Endodermal cell (in vitro differentiated cells): ENCODE data around the gene ELL2. TPM values are rescaled to one million over a fixed set of nuclear protein-coding genes. Genes with fewer than 3 reads are reported as not detected.

Experiments
- DNase-seq: peaks from one replicate; pipeline ENCODE4 v3.0.0-alpha.2; 2017
- H3K27ac ChIP-seq: 2 replicates; pipeline ENCODE4 v1.5.1; 2013; ENCODE audit warnings: mild to moderate bottlenecking, low read depth, low read length, moderate library complexity
- H3K27me3 ChIP-seq: 2 replicates; pipeline ENCODE4 v1.6.1; 2013; ENCODE audit warnings: mild to moderate bottlenecking, low read length, moderate library complexity; ENCODE audit not compliant: insufficient read depth, control insufficient read depth, poor library complexity, severe bottlenecking
- H3K36me3 ChIP-seq: 2 replicates; pipeline ENCODE4 v1.7.0; 2013; ENCODE audit warnings: mild to moderate bottlenecking, low read length, moderate library complexity; ENCODE audit not compliant: control insufficient read depth, insufficient read depth
- H3K4me1 ChIP-seq: one replicate; pipeline ENCODE4 v1.7.0; 2013; ENCODE audit warnings: low read length; ENCODE audit not compliant: control insufficient read depth, insufficient read depth
- H3K4me3 ChIP-seq: 2 replicates; pipeline ENCODE4 v1.5.1; 2013; ENCODE audit warnings: mild to moderate bottlenecking, low read length, moderate library complexity
- H3K9ac ChIP-seq: 2 replicates; pipeline ENCODE4 v1.6.1; 2013; ENCODE audit warnings: mild to moderate bottlenecking, low read length, moderate library complexity; ENCODE audit not compliant: poor library complexity, severe bottlenecking; ENCODE audit errors: extremely low read depth
- H3K9me3 ChIP-seq: 2 replicates; pipeline ENCODE4 v1.6.1; 2013; ENCODE audit warnings: mild to moderate bottlenecking, low read length, moderate library complexity; ENCODE audit not compliant: control insufficient read depth
- H3K27ac Mint-ChIP-seq: 2 replicates; pipeline ENCODE4 v1.8.0; 2020; ENCODE audit warnings: mixed read lengths
- H3K27me3 Mint-ChIP-seq: 2 replicates; pipeline ENCODE4 v1.8.0; 2021; ENCODE audit warnings: mild to moderate bottlenecking, mixed read lengths; ENCODE audit not compliant: insufficient read depth
- H3K36me3 Mint-ChIP-seq: 2 replicates; pipeline ENCODE4 v1.8.0; 2020; ENCODE audit warnings: low read depth, mixed read lengths
- H3K4me1 Mint-ChIP-seq: 2 replicates; pipeline ENCODE4 v1.8.0; 2020; ENCODE audit warnings: mixed read lengths
- H3K4me3 Mint-ChIP-seq: 2 replicates; pipeline ENCODE4 v1.8.0; 2020; ENCODE audit warnings: mild to moderate bottlenecking, moderate library complexity, mixed read lengths
- H3K9me3 Mint-ChIP-seq: 2 replicates; pipeline ENCODE4 v1.8.0; 2020; ENCODE audit warnings: mild to moderate bottlenecking, mixed read lengths
- CTCF ChIP-seq: fragments of 200-600 bp; sonication (generic); conservative IDR thresholded peaks from 2 replicates; pipeline ENCODE4 v1.5.0; 2021; ENCODE audit warnings: antibody characterized with exemption, mild to moderate bottlenecking
- WGBS, 2 experiments: methylation state at CpG; one replicate each; pipeline versions ENCODE4 v1.1.5 to v1.1.7; 2013; ENCODE audit warnings: missing lambda C conversion rate in 2 of 2, mixed read lengths in 1 of 2; ENCODE audit not compliant: insufficient coverage in 1 of 2, insufficient read length in 1 of 2; 5-methylcytosine and 5-hydroxymethylcytosine counted together
- total RNA-seq, 2 donors: library from RNA; stranded (reverse); fragmentation: NEBNext Ultra II Directional in 1 of 2; extraction: Animal tissue kit (Norgen Biotek cat#: 25700) in 1 of 2; gene quantifications; 2 replicates in 1 of 2; 3 replicates in 1 of 2; pipeline ENCODE4 v1.2.1, GENCODE V29; 2021

ELL2 gene
- total RNA-seq, 2 donors from 2014 or later, result 28.6 to 44.1 TPM

- Histone ChIP-seq H3K36me3 (no peaks in the 10 kb centered on the region), H3K27me3 (no peaks in the 10 kb centered on the region), H3K9ac (no peak overlapping the region), H3K9me3 (peaks cover 4% of the 10 kb centered on the region), H3K4me1 (peaks cover 23% of the 10 kb centered on the region), H3K27ac (no peak overlapping the region), H3K4me3 (peak overlapping the region; percentile 39)
- Mint-ChIP-seq H3K4me1 (peaks cover 34% of the 10 kb centered on the region), H3K27ac (peak overlapping the region; percentile 14), H3K4me3 (no peak overlapping the region), H3K27me3 (no peaks in the 10 kb centered on the region), H3K9me3 (peaks cover 1% of the 10 kb centered on the region), H3K36me3 (no peaks in the 10 kb centered on the region)
- no peak for DNase-seq
- no peak for TF ChIP-seq CTCF
Measured at GRCh38 chr5:95996904-95997723, 35.5 kb upstream of the ELL2 start.

- WGBS, 2 experiments, result 70 to 83% methylated on average over 1 to 3 of the region's 3 CpGs
- Histone ChIP-seq H3K9ac (no peak overlapping the region), H3K36me3 (no peaks in the 10 kb centered on the region), H3K27ac (no peak overlapping the region), H3K4me1 (peaks cover 23% of the 10 kb centered on the region), H3K9me3 (peaks cover 4% of the 10 kb centered on the region), H3K27me3 (no peaks in the 10 kb centered on the region), H3K4me3 (peak overlapping the region; percentile 39)
- DNase-seq, result no peak
- Mint-ChIP-seq H3K9me3 (peaks cover 1% of the 10 kb centered on the region), H3K4me3 (no peak overlapping the region), H3K27ac (no peak overlapping the region), H3K4me1 (peaks cover 34% of the 10 kb centered on the region), H3K27me3 (no peaks in the 10 kb centered on the region), H3K36me3 (no peaks in the 10 kb centered on the region)
- TF ChIP-seq CTCF, result no peak
Measured at GRCh38 chr5:95995962-95996489, 34.4 kb upstream of the ELL2 start.

GRCh38 chr5:95993776-95994175, 32.1 kb upstream of the ELL2 start:
- H3K4me1 Mint-ChIP-seq, result peaks cover 39% of the 10 kb centered on the region
- Histone ChIP-seq H3K36me3 (no peaks in the 10 kb centered on the region), H3K27me3 (no peaks in the 10 kb centered on the region), H3K4me3 (no peak overlapping the region), H3K9ac (no peak overlapping the region), H3K4me1 (peaks cover 27% of the 10 kb centered on the region), H3K27ac (no peak overlapping the region), H3K9me3 (peaks cover 4% of the 10 kb centered on the region)
- H3K36me3 Mint-ChIP-seq, result no peaks in the 10 kb centered on the region
- no peak overlapping the region for H3K27ac Mint-ChIP-seq
- peaks cover 1% of the 10 kb centered on the region for H3K9me3 Mint-ChIP-seq
- no peak for TF ChIP-seq CTCF
- no peak for DNase-seq
- no peak overlapping the region for H3K4me3 Mint-ChIP-seq
- H3K27me3 Mint-ChIP-seq, result no peaks in the 10 kb centered on the region
- 89% methylated on average over 1 of the region's 1 CpG; no CpG with 5 or more reads in 1 of the 2 experiments for WGBS, 2 experiments
